H54 (cell line): Measurements from ENCODE around the gene AFF2.
"Not testable (repeated sequence)": the region's sequence is repeated elsewhere in the genome, so short reads cannot be mapped to it uniquely, and the experiment has no call there.

Experiments used
- DNase-seq: peaks from one replicate; pipeline ENCODE4 v3.0.0; 2011; ENCODE audit warnings: low spot score, mixed read lengths; ENCODE audit not compliant: insufficient read length
- FAIRE-seq: peaks from 3 replicates; lab custom pipeline; 2011; peaks lifted over from hg19 to GRCh38; lab: Jason Lieb, UNC
- POLR2A ChIP-seq: IDR thresholded peaks from 2 replicates; pipeline ENCODE4 v1.6.1; 2011; ENCODE audit warnings: low read depth, mild to moderate bottlenecking, low read length

The AFF2 gene

GRCh38 chrX:148658115-148658730 lies 157.8 kb downstream of the AFF2 start:
- no peak for DNase-seq
- FAIRE-seq: no peak
- TF ChIP-seq POLR2A: no peak

- no peak for FAIRE-seq
- DNase-seq: no peak
- no peak for TF ChIP-seq POLR2A
Observed at GRCh38 chrX:148659481-148659880, 159.1 kb downstream of the AFF2 start.

DNA sequence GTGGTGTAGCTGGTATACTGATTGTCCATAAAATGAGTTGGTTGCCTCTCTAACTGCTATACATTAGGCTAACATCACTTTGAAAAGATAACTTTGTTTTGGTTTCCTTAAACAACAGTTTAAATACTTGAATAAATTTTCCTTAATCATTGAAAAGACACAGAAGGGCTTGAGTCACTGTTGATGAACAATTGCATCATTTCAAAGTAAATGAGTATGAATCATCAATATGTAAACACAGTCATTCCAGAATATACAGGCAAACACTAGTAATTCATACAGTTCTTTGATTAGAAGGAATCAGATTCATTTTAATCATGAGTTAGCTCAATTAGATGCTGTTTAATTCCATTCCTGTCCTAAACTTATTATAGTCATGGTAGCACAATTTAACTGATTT lies 160.6 kb downstream of the AFF2 start:
- DNase-seq: no peak
- TF ChIP-seq POLR2A: no peak
- FAIRE-seq: no peak

GRCh38 chrX:148662014-148662413 lies 161.6 kb downstream of the AFF2 start:
- DNase-seq: no peak
- no peak for TF ChIP-seq POLR2A
- no peak for FAIRE-seq

DNA sequence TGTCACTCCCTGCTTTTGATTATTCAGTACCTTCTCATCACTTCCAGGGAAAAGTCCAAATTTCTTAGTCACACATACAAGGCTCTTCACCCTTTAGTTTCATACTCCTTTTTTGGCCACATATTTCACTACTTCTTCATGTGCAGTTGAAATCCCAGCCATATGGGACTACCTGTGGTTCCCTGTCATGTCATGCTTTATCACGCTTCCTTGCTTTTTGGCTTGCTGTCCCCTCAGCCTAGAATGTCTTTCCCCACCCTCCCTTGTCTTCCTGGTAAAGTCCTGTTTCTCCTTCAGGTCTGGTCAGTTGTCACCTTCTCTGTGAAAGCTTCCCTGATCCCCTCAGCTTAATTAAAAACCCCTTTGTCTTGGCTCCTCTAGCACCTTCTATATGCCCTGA lies 163.8 kb downstream of the AFF2 start:
- FAIRE-seq: no peak
- no peak for DNase-seq
- TF ChIP-seq POLR2A: no peak

GRCh38 chrX:148664995-148665394 lies 164.6 kb downstream of the AFF2 start:
- no peak for TF ChIP-seq POLR2A
- FAIRE-seq (no peak), DNase-seq (no peak)

- DNase-seq, FAIRE-seq: not testable (repeated sequence)
Observed at GRCh38 chrX:148669175-148669574, 168.8 kb downstream of the AFF2 start.

DNA sequence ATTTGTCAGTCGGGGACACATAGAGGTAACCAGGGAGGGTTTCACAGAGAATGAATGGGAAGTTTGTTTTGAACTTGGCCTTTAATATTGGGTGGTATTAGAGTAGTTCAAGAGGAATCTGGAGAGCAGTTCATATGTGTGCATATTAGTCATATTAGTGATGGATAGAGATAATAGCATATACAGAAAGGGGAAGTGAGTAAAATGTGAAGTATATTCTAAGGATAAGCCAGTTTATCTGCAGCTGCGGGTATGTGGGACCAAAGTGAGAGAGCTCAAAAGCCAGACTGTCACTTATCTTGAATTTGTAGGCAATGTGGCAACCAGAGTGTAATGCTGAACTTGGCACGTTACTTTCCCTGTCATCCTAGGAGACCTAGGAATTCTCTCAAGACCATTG lies 169.9 kb downstream of the AFF2 start:
- DNase-seq (no peak), FAIRE-seq (no peak)
- TF ChIP-seq POLR2A: no peak

DNA sequence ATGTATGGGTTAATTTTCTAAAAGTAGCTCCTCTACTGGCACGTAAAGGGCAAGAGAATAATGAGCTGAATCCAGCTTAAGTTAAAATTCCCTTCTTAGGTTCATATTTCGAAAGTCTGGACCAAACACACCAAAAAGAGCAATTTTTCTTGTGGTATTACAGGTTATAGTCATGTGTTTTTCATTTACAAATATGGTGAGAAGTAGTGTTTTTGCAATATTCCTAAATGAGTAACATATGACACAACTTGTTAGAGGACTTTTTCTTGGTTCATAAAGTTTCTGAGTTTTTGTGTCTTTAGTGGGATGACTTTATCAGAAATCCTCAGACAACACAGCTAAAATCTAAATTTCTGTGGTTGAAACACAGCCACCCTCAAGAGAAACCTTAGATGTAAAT lies 172.1 kb downstream of the AFF2 start:
- DNase-seq (no peak), FAIRE-seq (no peak)

GRCh38 chrX:148681605-148682004 lies 181.2 kb downstream of the AFF2 start:
- no peak for TF ChIP-seq POLR2A
- DNase-seq (no peak), FAIRE-seq (no peak)

More for the DNA sequence above, 172.1 kb downstream of the AFF2 start:
- no peak for TF ChIP-seq POLR2A

GRCh38 chrX:148682206-148682605 lies 181.8 kb downstream of the AFF2 start:
- DNase-seq: no peak
- no peak for FAIRE-seq
- TF ChIP-seq POLR2A: no peak

- no peak for FAIRE-seq
- no peak for DNase-seq
- no peak for TF ChIP-seq POLR2A
Observed at GRCh38 chrX:148691456-148691855, 191.0 kb downstream of the AFF2 start.

- TF ChIP-seq POLR2A: no peak
- no peak for DNase-seq
- FAIRE-seq: no peak
Observed at GRCh38 chrX:148695255-148695654, 194.8 kb downstream of the AFF2 start.

GRCh38 chrX:148698221-148698620 lies 197.8 kb downstream of the AFF2 start:
- no peak for FAIRE-seq

GRCh38 chrX:148700021-148700420 lies 199.6 kb downstream of the AFF2 start:
- TF ChIP-seq POLR2A: no peak
- no peak for DNase-seq
- no peak for FAIRE-seq

More at GRCh38 chrX:148698221-148698620, 197.8 kb downstream of the AFF2 start:
- no peak for TF ChIP-seq POLR2A
- no peak for DNase-seq

DNA sequence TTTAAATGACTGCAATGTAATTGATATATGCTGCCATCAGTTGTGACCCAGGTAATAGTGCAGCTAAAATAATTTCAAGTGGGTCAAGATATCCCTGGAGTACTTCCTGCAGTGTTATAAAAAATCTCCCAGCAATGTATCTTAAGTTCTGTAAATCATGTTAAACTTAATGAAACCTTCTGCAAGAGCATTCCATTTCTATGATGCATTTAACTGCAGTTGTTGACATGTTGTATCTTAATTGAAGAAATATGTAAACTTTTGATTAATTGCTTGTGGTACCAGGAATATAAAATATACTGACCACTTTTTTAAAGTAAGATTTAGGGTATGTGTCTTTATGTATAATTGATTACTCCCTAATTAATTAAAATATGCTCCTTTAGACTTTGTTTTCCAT lies 213.6 kb downstream of the AFF2 start:
- TF ChIP-seq POLR2A: no peak
- FAIRE-seq: no peak
- DNase-seq: no peak

DNA sequence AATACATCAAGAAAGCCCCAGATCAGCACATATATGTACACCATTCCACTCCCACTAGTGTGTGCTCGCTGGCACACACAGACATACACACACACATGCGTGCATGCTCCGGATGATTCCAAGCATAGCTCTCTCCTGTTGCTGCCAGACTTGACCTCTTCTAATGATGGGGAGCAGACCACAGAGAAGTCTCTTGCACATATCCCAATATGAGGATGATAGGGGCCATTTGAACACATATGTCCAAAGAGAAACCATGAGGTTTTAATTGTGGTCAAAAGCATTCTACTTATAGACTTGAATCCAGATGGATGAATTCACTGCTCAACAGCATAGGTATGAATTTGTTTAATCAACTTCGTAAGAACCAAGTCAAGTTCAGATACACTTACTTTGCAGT lies 214.9 kb downstream of the AFF2 start:
- no peak for TF ChIP-seq POLR2A
- FAIRE-seq (no peak), DNase-seq (no peak)
